HG03135 (cell line): ENCODE results near the gene PMF1.
"Not testable (repeated sequence)": the region's sequence is repeated elsewhere in the genome, so short reads cannot be mapped to it uniquely, and the experiment has no call there.

Source experiments
- ATAC-seq: cut with Tn5 transposase; IDR thresholded peaks from one replicate; pipeline ENCODE4 v1.9.1; 2021; ENCODE audit warnings: mild to moderate bottlenecking, moderate library complexity; ENCODE audit not compliant: unreplicated experiment

The PMF1 gene, protein sequence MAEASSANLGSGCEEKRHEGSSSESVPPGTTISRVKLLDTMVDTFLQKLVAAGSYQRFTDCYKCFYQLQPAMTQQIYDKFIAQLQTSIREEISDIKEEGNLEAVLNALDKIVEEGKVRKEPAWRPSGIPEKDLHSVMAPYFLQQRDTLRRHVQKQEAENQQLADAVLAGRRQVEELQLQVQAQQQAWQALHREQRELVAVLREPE

DNA sequence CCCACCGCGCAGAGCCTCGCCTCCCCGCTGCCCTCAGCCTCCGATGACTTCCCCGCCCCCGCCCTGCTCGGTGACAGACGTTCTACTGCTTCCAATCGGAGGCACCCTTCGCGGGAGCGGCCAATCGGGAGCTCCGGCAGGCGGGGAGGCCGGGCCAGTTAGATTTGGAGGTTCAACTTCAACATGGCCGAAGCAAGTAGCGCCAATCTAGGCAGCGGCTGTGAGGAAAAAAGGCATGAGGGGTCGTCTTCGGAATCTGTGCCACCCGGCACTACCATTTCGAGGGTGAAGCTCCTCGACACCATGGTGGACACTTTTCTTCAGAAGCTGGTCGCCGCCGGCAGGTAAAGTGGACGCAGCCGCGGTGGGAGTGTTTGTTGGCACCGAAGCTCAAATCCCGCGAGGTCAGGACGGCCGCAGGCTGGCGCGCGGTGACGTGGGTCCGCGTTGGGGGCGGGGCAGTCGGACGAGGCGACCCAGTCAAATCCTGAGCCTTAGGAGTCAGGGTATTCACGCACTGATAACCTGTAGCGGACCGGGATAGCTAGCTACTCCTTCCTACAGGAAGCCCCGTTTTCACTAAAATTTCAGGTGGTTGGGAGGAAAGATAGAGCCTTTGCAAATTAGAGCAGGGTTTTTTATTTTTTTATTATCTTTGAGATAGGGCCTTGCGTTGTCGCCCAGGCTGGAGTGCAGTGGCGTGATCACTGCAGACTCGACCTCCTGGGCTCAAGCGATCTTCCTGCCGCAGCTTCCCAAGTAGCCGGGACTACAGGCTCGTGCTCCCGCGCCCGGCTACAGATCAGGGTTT, at the start of gene PMF1:
Gene PMF1 (plus strand): TSS at position 175 of the 811 bp plus-strand sequence. CDS start 9 bp downstream, at position 184.
- peak; percentile 92 for ATAC-seq

DNA sequence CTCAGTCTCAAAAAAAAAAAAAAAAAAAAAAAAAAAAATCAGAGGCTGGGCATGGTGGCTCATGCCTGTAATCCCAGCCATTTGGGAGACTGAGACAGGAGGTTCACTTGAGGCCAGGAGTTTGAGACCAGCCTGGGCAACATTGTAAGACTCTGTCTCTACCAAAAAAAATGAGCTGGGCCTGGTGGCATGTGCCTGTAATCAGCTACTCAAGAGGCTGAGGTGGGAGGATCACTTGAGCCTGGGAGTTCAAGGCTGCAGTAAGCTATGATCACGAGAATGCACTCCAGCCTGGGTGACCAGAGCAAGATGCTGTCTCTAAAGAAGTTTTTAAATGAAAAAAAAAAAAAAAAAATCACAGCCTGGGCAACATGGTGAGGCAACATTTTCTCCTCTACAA, 49.1 kb upstream of the PMF1 start:
- no peak for ATAC-seq

DNA sequence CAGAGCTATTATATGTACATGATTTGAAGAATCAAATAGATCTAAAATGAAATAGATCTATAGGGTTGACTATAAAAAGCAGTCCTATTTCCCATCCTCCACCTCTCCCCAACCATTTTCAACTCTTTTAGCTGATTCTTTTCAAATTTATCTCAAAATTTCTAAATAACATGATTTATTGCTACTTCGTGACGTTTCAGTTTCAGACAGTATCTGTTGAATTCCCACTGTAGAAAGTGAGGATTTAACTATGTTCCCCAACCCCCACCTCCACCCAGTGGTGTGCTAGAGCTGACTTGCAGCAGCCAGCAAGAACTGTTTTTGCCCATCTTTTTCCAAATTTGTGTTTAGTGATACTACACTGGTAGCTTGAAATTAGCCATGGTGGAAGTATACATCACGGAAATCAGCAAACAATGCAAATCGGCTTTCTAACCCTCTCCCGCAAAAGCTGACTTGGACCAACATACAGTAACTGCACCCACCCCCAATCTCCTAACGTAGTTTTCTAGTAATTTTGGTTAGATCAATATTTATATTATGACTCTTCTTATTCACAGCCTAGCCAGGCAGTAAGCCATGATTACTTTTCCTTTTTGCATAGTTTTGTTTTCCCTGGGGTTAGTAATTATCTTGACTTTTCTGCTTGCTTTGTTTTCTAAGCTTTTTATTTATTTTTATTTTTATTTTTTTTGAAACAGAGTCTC, 48.5 kb upstream of the PMF1 start:
- ATAC-seq = no peak

DNA sequence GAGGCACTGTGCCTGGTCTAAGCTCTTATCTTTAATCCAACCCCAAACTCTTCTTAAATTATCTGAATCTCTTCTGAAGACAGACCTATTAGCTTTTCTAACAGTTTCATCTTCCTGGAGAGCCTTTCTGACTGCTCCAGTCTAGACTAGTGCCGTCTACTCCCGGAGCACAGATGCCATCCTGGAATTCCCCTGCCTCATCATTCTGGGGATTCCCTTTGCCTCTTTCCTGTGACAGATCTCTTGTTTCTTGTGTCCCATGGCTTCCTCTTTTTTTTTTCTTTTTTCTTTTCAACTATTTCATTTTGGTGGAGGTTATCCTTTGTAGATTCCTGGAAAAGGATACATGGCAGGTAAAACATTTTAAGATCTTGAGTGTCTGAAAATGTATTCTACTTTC, 47.7 kb upstream of the PMF1 start:
- ATAC-seq = no peak

DNA sequence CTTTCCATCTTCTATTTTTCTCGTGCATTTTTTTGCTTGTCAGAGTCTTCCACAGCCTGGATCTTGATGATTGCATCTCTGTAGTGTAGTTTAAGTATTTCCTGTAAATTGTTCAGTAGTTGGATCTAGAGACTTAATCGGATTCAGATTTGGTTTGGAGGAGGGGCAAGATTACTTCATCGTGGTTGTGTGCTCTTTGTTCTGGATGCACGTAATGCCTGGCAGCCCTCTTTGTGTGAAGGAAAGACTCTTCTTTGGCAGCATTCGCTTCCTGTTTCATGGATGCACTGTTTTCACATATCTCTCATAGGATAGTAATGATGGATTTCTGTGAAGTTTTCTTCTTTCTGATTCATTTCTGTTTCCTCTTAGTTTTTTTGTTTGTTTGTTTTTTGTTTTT, 45.3 kb upstream of the PMF1 start:
- ATAC-seq = no peak

DNA sequence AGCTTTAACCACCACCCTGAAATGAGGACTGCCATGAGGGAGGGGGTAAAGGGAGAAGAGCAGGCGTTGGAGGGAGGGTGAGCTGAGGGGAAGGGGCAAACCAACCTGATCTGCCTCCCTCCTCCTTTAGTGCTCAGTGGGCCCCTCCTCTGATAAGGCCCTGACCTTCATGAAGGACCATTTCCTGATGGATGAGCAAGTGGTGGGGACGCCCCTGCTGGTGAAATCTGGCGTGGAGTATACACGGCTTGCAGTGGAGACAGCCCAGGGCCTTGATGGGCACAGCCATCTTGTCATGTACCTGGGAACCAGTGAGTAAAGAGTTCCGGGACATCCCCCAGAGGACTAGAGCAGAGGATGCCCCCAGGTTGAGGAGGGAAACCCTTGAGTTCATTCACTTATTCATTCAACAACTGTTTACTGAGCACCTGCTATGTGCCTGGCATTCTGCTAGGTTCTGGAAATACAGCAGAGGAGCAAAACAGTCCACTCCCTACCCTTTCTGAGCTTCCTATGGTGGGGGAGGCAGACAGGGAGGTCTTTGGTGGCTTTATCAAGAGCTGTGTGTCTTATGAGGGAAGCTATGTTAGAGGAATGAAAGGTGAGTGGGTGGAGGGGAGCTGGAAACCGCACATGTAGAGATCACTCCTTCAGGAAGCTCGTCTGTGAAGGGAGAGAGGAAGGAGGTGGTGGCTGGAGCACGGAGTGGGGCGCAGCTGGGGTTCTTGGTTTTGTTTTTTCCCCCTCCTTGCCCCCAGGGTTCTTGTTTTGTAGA, 39.9 kb upstream of the PMF1 start:
- ATAC-seq = no peak

DNA sequence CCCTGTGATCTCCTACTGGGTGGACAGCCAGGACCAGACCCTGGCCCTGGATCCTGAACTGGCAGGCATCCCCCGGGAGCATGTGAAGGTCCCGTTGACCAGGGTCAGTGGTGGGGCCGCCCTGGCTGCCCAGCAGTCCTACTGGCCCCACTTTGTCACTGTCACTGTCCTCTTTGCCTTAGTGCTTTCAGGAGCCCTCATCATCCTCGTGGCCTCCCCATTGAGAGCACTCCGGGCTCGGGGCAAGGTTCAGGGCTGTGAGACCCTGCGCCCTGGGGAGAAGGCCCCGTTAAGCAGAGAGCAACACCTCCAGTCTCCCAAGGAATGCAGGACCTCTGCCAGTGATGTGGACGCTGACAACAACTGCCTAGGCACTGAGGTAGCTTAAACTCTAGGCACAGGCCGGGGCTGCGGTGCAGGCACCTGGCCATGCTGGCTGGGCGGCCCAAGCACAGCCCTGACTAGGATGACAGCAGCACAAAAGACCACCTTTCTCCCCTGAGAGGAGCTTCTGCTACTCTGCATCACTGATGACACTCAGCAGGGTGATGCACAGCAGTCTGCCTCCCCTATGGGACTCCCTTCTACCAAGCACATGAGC, 36.1 kb upstream of the PMF1 start:
- ATAC-seq = no peak

DNA sequence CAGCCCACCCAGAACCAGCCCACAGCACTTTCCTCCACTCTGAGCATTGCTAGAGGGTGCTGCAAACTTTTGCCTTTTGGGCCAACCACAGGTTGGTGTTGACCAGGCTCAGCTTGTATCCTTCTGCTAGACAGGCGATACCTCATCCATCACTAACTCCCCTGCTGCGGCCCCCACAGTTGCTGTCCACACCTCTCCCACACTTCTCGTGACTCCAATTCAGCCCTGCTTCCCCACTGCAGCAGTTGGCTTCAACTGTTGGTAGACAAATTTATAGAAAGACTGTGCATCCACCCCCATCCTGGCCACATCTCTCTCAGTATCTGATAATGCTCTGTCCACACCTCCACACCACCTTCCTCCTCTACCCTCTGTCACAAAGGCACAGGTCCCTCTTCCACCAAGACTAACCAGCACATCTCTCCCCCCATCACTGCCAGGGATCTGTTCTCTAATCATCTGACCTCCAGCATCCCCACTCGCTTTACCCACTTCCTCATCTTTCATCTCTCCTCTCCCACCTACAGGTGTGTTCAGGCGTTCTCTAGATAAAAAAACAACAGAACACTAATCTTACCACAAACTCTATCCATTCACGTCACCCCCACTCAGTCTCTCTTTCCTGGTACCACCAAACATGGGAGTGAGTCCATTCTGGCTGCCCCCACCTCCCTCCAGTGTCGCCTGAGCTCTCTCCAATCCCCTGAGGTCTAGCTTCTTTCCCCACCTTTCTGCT, 34.7 kb upstream of the PMF1 start:
- ATAC-seq = no peak

DNA sequence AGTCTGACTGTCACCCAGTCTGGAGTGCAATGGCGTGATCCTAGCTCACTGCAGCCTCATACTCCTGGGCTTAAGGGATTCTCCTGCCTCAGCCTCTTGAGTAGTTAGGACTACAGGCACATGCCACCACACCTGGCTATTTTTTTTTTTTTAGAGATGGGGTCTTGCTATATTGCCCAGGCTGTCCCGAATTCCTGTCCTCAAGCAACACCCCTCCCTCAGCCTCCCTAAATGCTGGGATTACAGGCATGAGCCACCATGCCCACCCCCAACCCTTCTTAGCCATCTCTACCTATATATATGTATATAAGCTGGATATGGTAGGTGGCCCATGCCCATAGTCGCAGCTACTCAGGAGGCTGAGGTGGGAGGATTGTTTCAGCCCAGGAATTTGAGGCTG, 32.3 kb upstream of the PMF1 start:
- no peak for ATAC-seq

DNA sequence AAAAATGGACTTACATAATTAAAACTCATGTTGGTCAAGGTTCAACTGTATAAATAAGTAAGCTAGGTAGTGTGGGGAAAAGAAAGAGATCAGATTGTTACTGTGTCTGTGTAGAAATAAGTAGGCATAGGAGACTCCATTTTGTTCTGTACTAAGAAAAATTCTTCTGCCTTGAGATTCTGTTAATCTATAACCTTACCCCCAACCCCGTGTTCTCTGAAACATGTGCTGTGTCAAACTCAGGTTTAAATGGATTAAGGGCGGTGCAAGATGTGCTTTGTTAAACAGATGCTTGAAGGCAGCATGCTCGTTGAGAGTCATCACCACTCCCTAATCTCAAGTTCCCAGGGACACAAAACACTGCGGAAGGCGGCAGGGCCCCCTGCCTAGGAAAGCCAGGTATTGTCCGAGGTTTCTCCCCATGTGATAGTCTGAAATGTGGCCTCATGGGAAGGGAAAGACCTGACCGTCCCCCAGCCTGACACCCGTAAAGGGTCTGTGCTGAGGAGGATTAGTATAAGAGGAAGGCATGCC, 31.3 kb upstream of the PMF1 start:
- ATAC-seq = not testable (repeated sequence)

DNA sequence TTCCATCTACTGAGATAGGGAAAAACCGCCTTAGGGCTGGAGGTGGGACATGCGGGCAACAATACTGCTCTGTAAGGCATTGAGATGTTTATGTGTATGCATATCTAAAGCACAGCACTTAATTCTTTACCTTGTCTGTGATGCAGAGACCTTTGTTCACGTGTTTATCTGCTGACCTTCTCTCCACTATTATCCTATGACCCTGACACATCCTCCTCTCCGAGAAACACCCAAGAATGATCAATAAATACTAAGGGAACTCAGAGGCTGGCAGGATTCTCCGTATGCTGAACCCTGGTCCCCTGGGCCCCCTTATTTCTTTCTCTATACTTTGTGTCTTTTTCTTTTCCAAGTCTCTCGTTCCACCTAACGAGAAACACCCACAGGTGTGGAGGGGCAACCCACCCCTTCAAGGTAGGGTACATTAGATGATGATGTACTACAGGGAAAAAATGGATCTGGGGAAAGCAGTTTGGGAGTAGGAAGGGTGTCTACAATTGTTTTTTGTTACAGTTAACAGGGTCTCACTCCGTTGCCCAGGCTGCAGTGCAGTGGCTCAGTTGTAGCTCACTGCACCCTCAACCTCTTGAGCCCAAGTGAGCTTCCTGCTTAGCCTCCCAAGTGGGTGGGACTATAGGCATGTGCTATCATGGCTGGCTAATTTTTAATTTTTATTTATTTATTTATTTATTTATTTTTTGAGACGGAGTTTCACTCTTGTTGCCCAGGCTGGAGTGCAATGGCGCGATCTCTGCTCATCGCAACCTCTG, 30.6 kb upstream of the PMF1 start:
- not testable (repeated sequence) for ATAC-seq

DNA sequence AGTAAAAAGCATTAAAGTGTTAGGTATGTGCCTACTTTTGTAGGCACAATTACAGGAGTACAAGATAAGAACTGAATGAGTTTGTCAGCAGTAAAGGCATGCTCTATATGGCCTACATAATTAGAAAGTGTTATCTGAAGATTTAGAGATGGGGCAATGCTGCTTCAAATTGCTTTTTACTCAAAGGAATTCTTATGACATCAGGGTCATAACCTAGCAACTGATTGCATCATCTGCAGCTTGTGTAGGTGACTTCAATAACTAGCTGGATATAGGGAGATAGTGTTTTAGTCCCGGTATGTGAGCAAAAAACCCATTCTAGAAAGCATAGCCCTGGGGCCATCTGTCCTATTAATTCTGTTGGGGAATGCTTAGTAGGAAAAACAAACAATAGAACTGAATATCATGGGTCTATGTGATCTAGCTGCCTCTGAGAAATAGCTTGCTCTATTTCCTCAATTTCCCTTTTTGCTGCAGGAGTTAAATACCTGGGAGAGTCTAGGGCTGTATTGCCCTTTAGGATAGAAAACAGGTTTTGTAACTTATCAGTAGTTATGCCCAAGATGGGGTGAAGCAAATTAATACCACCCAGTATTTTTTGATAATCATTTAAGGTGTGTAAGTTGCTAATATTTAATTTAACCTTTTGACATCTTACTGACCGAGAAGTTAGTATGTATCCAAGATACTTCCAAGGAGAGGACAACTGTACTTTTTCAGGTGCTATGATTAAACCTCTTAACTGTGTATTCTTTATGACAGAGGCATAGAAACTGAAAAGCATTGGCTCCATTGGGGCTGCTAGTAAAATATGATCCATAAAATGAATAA, 26.2 kb upstream of the PMF1 start:
- ATAC-seq = not testable (repeated sequence)

DNA sequence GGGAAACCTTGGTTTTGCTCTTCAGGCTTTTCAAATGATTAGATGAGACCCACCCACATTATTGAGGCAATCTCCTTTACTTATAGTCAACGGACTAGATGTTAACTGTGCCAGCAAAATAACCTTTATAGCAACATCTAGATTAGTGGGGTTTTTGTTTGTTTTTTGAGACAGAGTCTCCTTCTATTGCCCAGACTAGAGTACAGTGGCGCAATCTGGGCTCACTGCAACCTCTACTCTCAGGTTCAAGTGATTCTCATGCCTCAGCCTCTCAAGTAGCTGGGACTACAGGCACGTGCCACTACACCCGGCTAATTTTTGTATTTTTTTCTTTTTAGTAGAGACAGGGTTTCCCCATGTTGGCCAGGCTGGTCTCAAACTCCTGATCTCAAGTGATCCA, 22.5 kb upstream of the PMF1 start:
- ATAC-seq = not testable (repeated sequence)

DNA sequence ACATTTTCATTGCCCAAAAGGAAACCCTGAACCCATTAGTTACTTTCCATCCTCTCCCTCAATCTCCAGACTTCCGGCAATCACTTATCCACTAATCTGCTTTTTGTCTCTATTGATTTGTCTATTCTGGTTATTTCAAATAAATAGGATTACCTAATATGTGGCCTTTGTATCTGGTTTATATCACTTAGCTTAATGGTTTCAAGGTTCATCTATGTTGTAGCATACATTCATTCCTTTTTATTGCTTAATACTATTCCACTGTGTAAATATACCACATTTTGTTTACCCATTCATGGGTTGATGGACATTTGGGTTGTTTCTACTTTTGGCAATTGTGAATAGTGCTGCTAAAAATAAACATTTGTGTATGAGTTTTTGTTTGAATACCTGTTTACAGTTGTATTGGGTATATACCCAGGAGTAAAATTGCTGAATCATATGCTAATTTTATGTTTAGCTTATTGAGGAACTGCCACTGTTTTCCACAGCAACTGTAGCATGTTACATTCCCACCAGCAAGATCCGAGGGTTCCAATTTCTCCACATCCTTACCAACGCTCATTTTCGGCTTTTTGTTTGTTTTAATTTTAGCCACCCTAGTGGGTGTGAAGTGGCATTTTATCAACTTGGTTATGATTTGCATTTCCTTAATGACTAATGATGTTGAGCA, 21.4 kb upstream of the PMF1 start:
- ATAC-seq = no peak

DNA sequence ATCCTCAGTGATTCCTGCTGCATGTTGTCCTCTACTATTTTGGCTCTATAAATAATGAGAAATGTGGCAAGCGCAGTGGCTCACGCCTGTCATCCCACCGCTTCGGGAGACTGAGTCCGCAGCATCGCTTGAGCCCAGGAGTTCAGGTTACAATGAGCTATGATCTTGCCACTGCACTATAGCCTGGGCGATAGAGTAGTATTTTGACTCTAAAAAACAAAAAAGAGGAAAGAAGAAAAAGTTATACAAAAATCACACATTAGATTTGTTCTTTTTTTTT, 19.7 kb upstream of the PMF1 start:
- no peak for ATAC-seq

DNA sequence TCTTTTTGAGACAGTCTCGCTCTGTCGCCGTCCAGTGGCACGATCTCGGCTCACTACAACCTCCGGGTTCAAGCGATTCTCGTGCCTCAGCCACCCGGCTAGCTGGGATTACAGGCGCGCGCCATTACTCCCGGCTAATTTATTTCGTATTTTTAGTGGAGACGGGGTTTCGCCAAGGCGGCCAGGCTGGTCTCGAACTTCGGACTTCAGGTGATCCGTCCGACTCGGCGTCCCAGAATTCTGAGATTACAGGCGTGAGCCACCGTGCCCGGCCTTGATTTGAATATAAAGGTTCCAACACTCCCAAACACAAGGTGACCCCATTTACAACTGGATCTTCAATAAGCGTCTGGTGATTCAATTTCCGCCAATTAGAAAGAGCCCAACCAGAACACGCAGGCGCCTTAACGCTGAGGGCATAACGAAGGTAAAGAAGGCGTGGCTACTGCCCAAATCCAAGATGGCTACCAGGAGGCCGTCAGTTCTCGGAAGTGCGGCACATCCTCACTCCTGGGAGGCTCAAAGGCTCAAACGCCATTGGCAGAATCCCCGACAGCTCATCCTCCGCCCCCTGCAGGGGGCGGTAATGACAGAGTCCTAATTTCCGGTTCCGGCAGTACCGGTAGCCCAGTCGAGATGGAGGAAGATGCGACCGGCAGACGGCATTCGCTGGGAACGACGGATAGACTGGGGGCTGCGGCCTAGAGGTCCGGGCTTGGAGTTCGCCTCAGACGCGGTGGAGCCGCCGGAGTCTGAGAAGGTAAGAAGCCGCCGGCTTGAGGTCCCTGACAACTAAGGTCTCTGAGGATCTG, 19.1 kb upstream of the PMF1 start, which contains the start of gene SLC25A44:
Gene SLC25A44 (plus strand): TSS at position 617 of the 812 bp plus-strand sequence. CDS start 5,744 bp downstream, outside the sequence.
- ATAC-seq = peak; percentile 94

DNA sequence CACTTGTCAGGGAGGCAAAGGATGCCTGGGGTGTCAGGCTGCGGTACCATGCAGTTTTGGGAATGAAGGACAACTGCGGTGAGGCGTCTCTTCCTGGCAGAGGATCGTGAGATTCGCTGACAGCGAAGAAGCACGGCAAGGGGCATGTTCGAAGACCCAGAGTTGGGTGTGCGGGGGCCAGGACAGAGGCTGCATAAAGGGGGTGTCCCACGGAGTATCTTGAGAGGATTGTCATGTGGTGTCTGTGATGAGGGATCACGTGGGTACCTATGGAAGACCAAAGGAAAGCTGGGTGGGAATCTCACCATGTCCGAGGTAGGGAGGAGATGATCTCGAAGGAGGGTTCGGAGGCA, 18.5 kb upstream of the PMF1 start:
- peak; percentile 21 for ATAC-seq
